ENCODE measurements around the gene IL6. TPM values are rescaled to one million over a fixed set of nuclear protein-coding genes. Genes with fewer than 3 reads are reported as not detected.
"Not testable (repeated sequence)": the region's sequence is repeated elsewhere in the genome, so short reads cannot be mapped to it uniquely, and the experiment has no call there.

IL6 gene
- total RNA-seq, 1 experiment from 2014 or later = 0.85 TPM

GRCh38 chr7:22705874-22706273 is 21.1 kb upstream of the IL6 start:
- not testable (repeated sequence) for H4K91ac ChIP-seq (ENCODE audit: insufficient read length, low read depth, low read length); H4K20me1 ChIP-seq (ENCODE audit: control insufficient read depth, insufficient read depth, insufficient read length); H3K27ac Mint-ChIP-seq; H3K9ac ChIP-seq (ENCODE audit: extremely low read depth, insufficient read length, low read length); H3K14ac ChIP-seq (ENCODE audit: insufficient read depth, low read length); H3K79me2 ChIP-seq (ENCODE audit: insufficient read depth, low read length); H2BK20ac ChIP-seq (ENCODE audit: low read depth, low read length, poor library complexity, severe bottlenecking); H2AK5ac ChIP-seq (ENCODE audit: insufficient read length, low read length); H3K23ac ChIP-seq (ENCODE audit: insufficient read length, low read depth, low read length); H2BK12ac ChIP-seq (ENCODE audit: insufficient read length, low read depth, low read length); H4K5ac ChIP-seq (ENCODE audit: insufficient read length, low read depth, low read length); H2AFZ ChIP-seq (ENCODE audit: low read length); H3T11ph ChIP-seq (ENCODE audit: low read length); H3K27me3 ChIP-seq (ENCODE audit: insufficient read depth, low read length); H3K4me1 ChIP-seq (ENCODE audit: insufficient read depth, low read length); H3K27me3 Mint-ChIP-seq (ENCODE audit: low read depth); H4K8ac ChIP-seq (replicated peaks; ENCODE audit: insufficient read length, low read depth, low read length); H3K23me2 ChIP-seq (ENCODE audit: insufficient read length, low read depth, low read length, poor library complexity, severe bottlenecking); H3K4me2 ChIP-seq (ENCODE audit: insufficient read depth, insufficient read length, low read length); H3K9me3 ChIP-seq (ENCODE audit: control insufficient read depth, low read depth, low read length); H2BK5ac ChIP-seq (ENCODE audit: insufficient read length, low read length); H3K27ac ChIP-seq (ENCODE audit: insufficient read length, low read depth, low read length); H3K9me3 Mint-ChIP-seq; H3K36me3 Mint-ChIP-seq (ENCODE audit: insufficient read depth in 1 of 3, low read depth in 3 of 3); DNase-seq; H3K18ac ChIP-seq (ENCODE audit: insufficient read length, low read depth, low read length); H2BK15ac ChIP-seq (ENCODE audit: low read depth, low read length); H3K79me1 ChIP-seq (ENCODE audit: insufficient read depth, low read depth, low read length, poor library complexity, severe bottlenecking); H2BK120ac ChIP-seq (ENCODE audit: low read depth, low read length, poor library complexity, severe bottlenecking); H3K4me3 Mint-ChIP-seq; H3K4ac ChIP-seq (ENCODE audit: low read depth, low read length); H3K56ac ChIP-seq (ENCODE audit: insufficient read length, low read depth, low read length)
- H3K4me1 Mint-ChIP-seq = peaks cover 0 to 30% of the 10 kb centered on the region in 2 experiments
- WGBS (ENCODE audit: extremely low coverage, insufficient read length, low lambda C conversion rate) = no CpG with 5 or more reads among the region's 7 CpGs

- not testable (repeated sequence) for H4K8ac ChIP-seq (replicated peaks; ENCODE audit: insufficient read length, low read depth, low read length); DNase-seq; H3K9me3 Mint-ChIP-seq
Measured at GRCh38 chr7:22707026-22707691, 19.8 kb upstream of the IL6 start.

More at GRCh38 chr7:22707026-22707691, 19.8 kb upstream of the IL6 start:
- H3K4me1 Mint-ChIP-seq = peaks cover 0 to 30% of the 10 kb centered on the region in 2 experiments
- not testable (repeated sequence) for H3K79me2 ChIP-seq (ENCODE audit: insufficient read depth, low read length); H3K27ac ChIP-seq (ENCODE audit: insufficient read length, low read depth, low read length); H4K20me1 ChIP-seq (ENCODE audit: control insufficient read depth, insufficient read depth, insufficient read length); H3K79me1 ChIP-seq (ENCODE audit: insufficient read depth, low read depth, low read length, poor library complexity, severe bottlenecking); H3K36me3 Mint-ChIP-seq (ENCODE audit: insufficient read depth in 1 of 3, low read depth in 3 of 3); H2AK5ac ChIP-seq (ENCODE audit: insufficient read length, low read length); H3K27me3 ChIP-seq (ENCODE audit: insufficient read depth, low read length); H2AFZ ChIP-seq (ENCODE audit: low read length); H4K5ac ChIP-seq (ENCODE audit: insufficient read length, low read depth, low read length); H3K4me3 Mint-ChIP-seq; H3K4me2 ChIP-seq (ENCODE audit: insufficient read depth, insufficient read length, low read length); H3K23ac ChIP-seq (ENCODE audit: insufficient read length, low read depth, low read length); H2BK5ac ChIP-seq (ENCODE audit: insufficient read length, low read length); H3K23me2 ChIP-seq (ENCODE audit: insufficient read length, low read depth, low read length, poor library complexity, severe bottlenecking); H3K9me3 ChIP-seq (ENCODE audit: control insufficient read depth, low read depth, low read length); H3K14ac ChIP-seq (ENCODE audit: insufficient read depth, low read length); H3K18ac ChIP-seq (ENCODE audit: insufficient read length, low read depth, low read length); H3K4me1 ChIP-seq (ENCODE audit: insufficient read depth, low read length); H2BK12ac ChIP-seq (ENCODE audit: insufficient read length, low read depth, low read length); H3K27ac Mint-ChIP-seq; H3K56ac ChIP-seq (ENCODE audit: insufficient read length, low read depth, low read length); H3T11ph ChIP-seq (ENCODE audit: low read length); H2BK15ac ChIP-seq (ENCODE audit: low read depth, low read length); H3K4ac ChIP-seq (ENCODE audit: low read depth, low read length); H2BK120ac ChIP-seq (ENCODE audit: low read depth, low read length, poor library complexity, severe bottlenecking); H4K91ac ChIP-seq (ENCODE audit: insufficient read length, low read depth, low read length); H3K9ac ChIP-seq (ENCODE audit: extremely low read depth, insufficient read length, low read length); H2BK20ac ChIP-seq (ENCODE audit: low read depth, low read length, poor library complexity, severe bottlenecking); H3K27me3 Mint-ChIP-seq (ENCODE audit: low read depth)
- WGBS (ENCODE audit: extremely low coverage, insufficient read length, low lambda C conversion rate) = no CpG with 5 or more reads among the region's 6 CpGs

Measured in H9 (cell line).